Dorsolateral prefrontal cortex (tissue), 118 donors: ENCODE data around the gene FOXO4. TPM values are rescaled to one million over a fixed set of nuclear protein-coding genes. Genes with fewer than 3 reads are reported as not detected.

ENCODE experiments used
- total RNA-seq, 120 experiments: library from RNA; stranded (reverse); gene quantifications; one replicate each; pipeline versions ENCODE4 v1.2.3 to v1.2.4, GENCODE V29; 2022

FOXO4 gene
- total RNA-seq, 120 experiments from 2014 or later = 35.9 to 223 (median 67.8) TPM

Other genes with a start within 250 kb of the FOXO4 start
- under 1 TPM in 5 of 120 experiments, not detected in 115; 0.16 to 0.23 (median 0.18) TPM for gene TEX11, start 187.1 kb upstream of the FOXO4 start, total RNA-seq
- 1 to 10 TPM in 98 of 120 experiments, under 1 TPM in 22; 0.30 to 5.0 (median 1.7) TPM for gene SLC7A3, start 164.8 kb upstream of the FOXO4 start, total RNA-seq
- gene SNX12, start 27.5 kb upstream of the FOXO4 start, total RNA-seq = 10 to 100 TPM; 54.7 to 97.1 (median 74.9) TPM
- gene CXorf65, start 10.9 kb downstream of the FOXO4 start, total RNA-seq = not detected
- 1 to 10 TPM in 78 of 120 experiments, under 1 TPM in 29, not detected in 13; 0.40 to 4.4 (median 1.5) TPM for gene IL2RG, start 15.7 kb downstream of the FOXO4 start, total RNA-seq
- gene MED12, start 22.7 kb downstream of the FOXO4 start, total RNA-seq = 10 to 100 TPM; 29.6 to 65.9 (median 47.2) TPM
- gene NLGN3, start 49.0 kb downstream of the FOXO4 start, total RNA-seq = 10 to 100 TPM; 39.2 to 90.6 (median 57.8) TPM
- gene GJB1, start 127.4 kb downstream of the FOXO4 start, total RNA-seq = 100 to 1,000 TPM in 2 of 120 experiments, 10 to 100 TPM in 101, 1 to 10 TPM in 17; 2.2 to 150 (median 24.8) TPM
- gene ZMYM3, start 158.3 kb downstream of the FOXO4 start, total RNA-seq = 10 to 100 TPM; 33.0 to 60.8 (median 45.7) TPM
- gene NONO, start 187.8 kb downstream of the FOXO4 start, total RNA-seq = 100 to 1,000 TPM in 119 of 120 experiments, 10 to 100 TPM in 1; 98.6 to 184 (median 146) TPM
- gene ITGB1BP2, start 205.9 kb downstream of the FOXO4 start, total RNA-seq = 1 to 10 TPM in 72 of 120 experiments, under 1 TPM in 39, not detected in 9; 0.38 to 5.7 (median 1.2) TPM